Measurements from ENCODE around the gene DTX1. TPM values are rescaled to one million over a fixed set of nuclear protein-coding genes. Genes with fewer than 3 reads are reported as not detected.
"Not testable (repeated sequence)": the region's sequence is repeated elsewhere in the genome, so short reads cannot be mapped to it uniquely, and the experiment has no call there.

Gene DTX1
- total RNA-seq, 4 donors from 2014 or later, result 1.1 to 3.4 (median 1.7) TPM

DNA sequence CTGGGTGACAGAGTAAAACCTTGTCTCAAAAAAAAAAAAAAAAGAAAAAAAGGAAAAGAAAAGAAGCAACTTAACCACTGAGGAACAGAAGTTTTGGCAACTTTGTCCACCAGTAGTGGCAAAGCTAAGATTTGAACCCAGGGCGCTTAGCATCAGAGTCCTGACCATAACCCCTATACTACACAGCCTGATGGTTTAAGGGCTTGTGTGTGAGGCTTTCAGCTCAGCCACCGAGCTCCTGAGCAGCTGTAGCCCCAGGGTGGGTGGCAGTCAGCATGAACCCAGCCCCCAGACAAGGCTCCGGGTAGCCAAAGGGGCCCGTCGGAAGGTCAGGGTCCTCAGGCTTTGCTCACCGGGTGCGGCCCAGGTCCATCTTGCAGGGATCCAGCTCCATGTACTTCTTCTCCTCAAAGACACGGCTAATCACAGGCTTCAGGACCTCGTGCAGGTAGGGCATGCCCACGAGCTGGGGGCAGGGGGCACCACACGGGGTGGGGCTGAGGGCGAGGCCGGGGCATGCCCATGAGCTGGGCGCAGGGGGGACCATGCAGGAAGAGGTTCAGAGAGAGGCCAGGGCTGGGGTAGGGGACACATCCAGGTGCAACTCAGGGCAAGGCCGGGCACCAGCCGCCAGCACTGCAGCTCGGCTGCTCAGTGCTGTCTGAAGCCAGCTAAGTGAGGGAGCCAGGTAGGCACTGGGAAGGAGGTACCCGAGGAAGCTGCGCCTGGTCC lies 58.1 kb downstream of the DTX1 start:
- Histone ChIP-seq H3K4me3 (no peak overlapping the region), H3K36me3 (no peaks in the 10 kb centered on the region), H3K27me3 (peaks cover 12% of the 10 kb centered on the region), H3K27ac (no peak overlapping the region), H3K4me1 (no peaks in the 10 kb centered on the region), H3K9me3 (no peaks in the 10 kb centered on the region)
- 84% methylated on average over 6 of the region's 19 CpGs for WGBS
- DNase-seq (ENCODE audit: low spot score in 2 of 2), result no peak
- no peak for TF ChIP-seq POLR2AphosphoS5 (IDR thresholded peaks at IDR 0.05)

GRCh38 chr12:113115455-113116126 lies 59.1 kb downstream of the DTX1 start:
- Histone ChIP-seq H3K4me3 (no peak overlapping the region), H3K36me3 (no peaks in the 10 kb centered on the region), H3K27ac (no peak overlapping the region), H3K9me3 (no peaks in the 10 kb centered on the region), H3K4me1 (no peaks in the 10 kb centered on the region), H3K27me3 (peaks cover 22% of the 10 kb centered on the region)
- WGBS, result 88% methylated on average over 7 of the region's 22 CpGs
- no peak for DNase-seq (ENCODE audit: low spot score in 2 of 2)
- TF ChIP-seq EP300 (IDR thresholded peaks at IDR 0.05) (no peak), POLR2AphosphoS5 (IDR thresholded peaks at IDR 0.05) (no peak)
- TF ChIP-seq, protein P1, sequence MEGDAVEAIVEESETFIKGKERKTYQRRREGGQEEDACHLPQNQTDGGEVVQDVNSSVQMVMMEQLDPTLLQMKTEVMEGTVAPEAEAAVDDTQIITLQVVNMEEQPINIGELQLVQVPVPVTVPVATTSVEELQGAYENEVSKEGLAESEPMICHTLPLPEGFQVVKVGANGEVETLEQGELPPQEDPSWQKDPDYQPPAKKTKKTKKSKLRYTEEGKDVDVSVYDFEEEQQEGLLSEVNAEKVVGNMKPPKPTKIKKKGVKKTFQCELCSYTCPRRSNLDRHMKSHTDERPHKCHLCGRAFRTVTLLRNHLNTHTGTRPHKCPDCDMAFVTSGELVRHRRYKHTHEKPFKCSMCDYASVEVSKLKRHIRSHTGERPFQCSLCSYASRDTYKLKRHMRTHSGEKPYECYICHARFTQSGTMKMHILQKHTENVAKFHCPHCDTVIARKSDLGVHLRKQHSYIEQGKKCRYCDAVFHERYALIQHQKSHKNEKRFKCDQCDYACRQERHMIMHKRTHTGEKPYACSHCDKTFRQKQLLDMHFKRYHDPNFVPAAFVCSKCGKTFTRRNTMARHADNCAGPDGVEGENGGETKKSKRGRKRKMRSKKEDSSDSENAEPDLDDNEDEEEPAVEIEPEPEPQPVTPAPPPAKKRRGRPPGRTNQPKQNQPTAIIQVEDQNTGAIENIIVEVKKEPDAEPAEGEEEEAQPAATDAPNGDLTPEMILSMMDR (IDR thresholded peaks at IDR 0.05), result no peak

- peaks cover 27% of the 10 kb centered on the region for H3K27me3 ChIP-seq
- H3K4me3 ChIP-seq, result no peak overlapping the region
- WGBS, result 40% methylated on average over 6 of the region's 6 CpGs
- no peaks in the 10 kb centered on the region for H3K4me1 ChIP-seq
- no peaks in the 10 kb centered on the region for H3K9me3 ChIP-seq
- DNase-seq (ENCODE audit: low spot score in 2 of 2), result no peak
- H3K27ac ChIP-seq, result peak overlapping the region; percentile 3
- no peaks in the 10 kb centered on the region for H3K36me3 ChIP-seq
- TF ChIP-seq, protein P1 (IDR thresholded peaks at IDR 0.05), result no peak
- TF ChIP-seq POLR2A (IDR thresholded peaks at IDR 0.05) (no peak), POLR2AphosphoS5 (IDR thresholded peaks at IDR 0.05) (no peak), EP300 (IDR thresholded peaks at IDR 0.05) (no peak)
Observed at GRCh38 chr12:113116875-113117274, 60.3 kb downstream of the DTX1 start.

GRCh38 chr12:113117684-113118083 lies 61.2 kb downstream of the DTX1 start:
- not testable (repeated sequence) for DNase-seq (ENCODE audit: low spot score in 2 of 2); H3K27ac ChIP-seq; H3K36me3 ChIP-seq; H3K9me3 ChIP-seq; H3K4me3 ChIP-seq; H3K4me1 ChIP-seq
- H3K27me3 ChIP-seq, result peaks cover 20% of the 10 kb centered on the region
- 55% methylated on average over 8 of the region's 8 CpGs for WGBS

- WGBS, result 94% methylated on average over 1 of the region's 1 CpG
- Histone ChIP-seq H3K9me3 (no peaks in the 10 kb centered on the region), H3K4me1 (no peaks in the 10 kb centered on the region), H3K27me3 (peaks cover 20% of the 10 kb centered on the region), H3K27ac (no peak overlapping the region), H3K36me3 (no peaks in the 10 kb centered on the region), H3K4me3 (no peak overlapping the region)
- TF ChIP-seq POLR2AphosphoS5 (IDR thresholded peaks at IDR 0.05), result no peak
- TF ChIP-seq, protein P1 (IDR thresholded peaks at IDR 0.05), result no peak
- TF ChIP-seq EP300 (IDR thresholded peaks at IDR 0.05), result no peak
- TF ChIP-seq POLR2A (IDR thresholded peaks at IDR 0.05), result no peak
- no peak for DNase-seq (ENCODE audit: low spot score in 2 of 2)
Observed at GRCh38 chr12:113118142-113118541, 61.6 kb downstream of the DTX1 start.

- Histone ChIP-seq H3K9me3 (no peaks in the 10 kb centered on the region), H3K4me3 (no peak overlapping the region), H3K27ac (no peak overlapping the region), H3K27me3 (peaks cover 16% of the 10 kb centered on the region), H3K36me3 (no peaks in the 10 kb centered on the region), H3K4me1 (no peaks in the 10 kb centered on the region)
- 45% methylated on average over 4 of the region's 4 CpGs for WGBS
- DNase-seq (ENCODE audit: low spot score in 2 of 2), result no peak
- TF ChIP-seq POLR2A (IDR thresholded peaks at IDR 0.05), result no peak
- TF ChIP-seq, protein P1 (IDR thresholded peaks at IDR 0.05), result no peak
- TF ChIP-seq EP300 (IDR thresholded peaks at IDR 0.05), result no peak
- no peak for TF ChIP-seq POLR2AphosphoS5 (IDR thresholded peaks at IDR 0.05)
Observed at GRCh38 chr12:113119980-113120669, 63.6 kb downstream of the DTX1 start.

Measured in suprapubic skin (tissue), 4 donors.